Esophagus muscularis mucosa (tissue), 4 donors: ENCODE measurements around the gene TIMM23. TPM values are rescaled to one million over a fixed set of nuclear protein-coding genes. Genes with fewer than 3 reads are reported as not detected.

ENCODE experiments used
- DNase-seq: peaks from one replicate; pipeline ENCODE4 v3.0.0-alpha.2; 2017; ENCODE audit errors: extremely low spot score
- H3K27ac ChIP-seq, 4 donors: fragments of 200-600 bp; sonication (generic); replicated peaks in 1 of 4; 1 replicate in 3 of 4; 2 replicates in 1 of 4; pipeline ENCODE4 v1.5.1; 2016 to 2019; ENCODE audit warnings: mild to moderate bottlenecking in 1 of 4
- H3K27me3 ChIP-seq, 4 donors: fragments of 200-600 bp; sonication (generic); one replicate each; pipeline versions ENCODE4 v1.5.1 to v1.6.0; 2016 to 2019
- H3K36me3 ChIP-seq, 4 donors: fragments of 200-600 bp; sonication (generic); one replicate each; pipeline ENCODE4 v1.5.1; 2016 to 2019
- H3K4me1 ChIP-seq, 4 donors: fragments of 200-600 bp; sonication (generic); one replicate each; pipeline ENCODE4 v1.5.1; 2016 to 2019
- H3K4me3 ChIP-seq, 4 donors: fragments of 200-600 bp; sonication (generic); 1 replicate in 2 of 4; 2 replicates in 2 of 4; pipeline ENCODE4 v1.5.1; 2016 to 2019; ENCODE audit warnings: mild to moderate bottlenecking in 4 of 4, moderate library complexity in 1 of 4
- H3K9me3 ChIP-seq, 4 donors: fragments of 200-600 bp; sonication (generic); 1 replicate in 3 of 4; 2 replicates in 1 of 4; pipeline ENCODE4 v1.5.1; 2016 to 2019
- EP300 ChIP-seq: sonication (generic); formaldehyde crosslinking; IDR thresholded peaks from one replicate; pipeline ENCODE4 v1.6.1; 2017; ENCODE audit warnings: antibody characterized with exemption
- POLR2A ChIP-seq: fragments of 450-650 bp; IDR thresholded peaks from one replicate; pipeline ENCODE4 v1.6.1; 2017; ENCODE audit warnings: antibody characterized with exemption, moderate library complexity, mild to moderate bottlenecking, low read depth
- POLR2AphosphoS5 ChIP-seq, 2 donors: sonication (generic); formaldehyde crosslinking; IDR thresholded peaks; one replicate each; pipeline ENCODE4 v1.6.1; 2017; ENCODE audit warnings: antibody characterized with exemption in 2 of 2
- WGBS: methylation state at CpG from one replicate; pipeline ENCODE4 v1.1.5; 2018; 5-methylcytosine and 5-hydroxymethylcytosine counted together
- intact Hi-C: fragments of 100-400 bp; cut with DNase I; formaldehyde crosslinking; loops from one replicate; pipeline ENCODE4 v1.15.1; 2023
- total RNA-seq, 4 donors: library from RNA; depleted of rRNA; stranded (reverse); fragments of >200 nt; gene quantifications; one replicate each; pipeline versions ENCODE4 v1.1.0 to v1.2.1, GENCODE V29; 2016
- TF ChIP-seq, protein P1 (sequence below), 3 experiments: fragments of 200-600 bp in 2 of 3; fragments of 450-650 bp in 1 of 3; sonication (generic) in 2 of 3; IDR thresholded peaks; one replicate each; pipeline ENCODE4 v1.5.1; 2017 to 2019; ENCODE audit warnings: antibody characterized with exemption in 3 of 3, mild to moderate bottlenecking in 2 of 3, moderate library complexity in 1 of 3

The TIMM23 gene
- total RNA-seq, 4 donors from 2014 or later = 52.9 to 66.9 (median 57.7) TPM

DNA sequence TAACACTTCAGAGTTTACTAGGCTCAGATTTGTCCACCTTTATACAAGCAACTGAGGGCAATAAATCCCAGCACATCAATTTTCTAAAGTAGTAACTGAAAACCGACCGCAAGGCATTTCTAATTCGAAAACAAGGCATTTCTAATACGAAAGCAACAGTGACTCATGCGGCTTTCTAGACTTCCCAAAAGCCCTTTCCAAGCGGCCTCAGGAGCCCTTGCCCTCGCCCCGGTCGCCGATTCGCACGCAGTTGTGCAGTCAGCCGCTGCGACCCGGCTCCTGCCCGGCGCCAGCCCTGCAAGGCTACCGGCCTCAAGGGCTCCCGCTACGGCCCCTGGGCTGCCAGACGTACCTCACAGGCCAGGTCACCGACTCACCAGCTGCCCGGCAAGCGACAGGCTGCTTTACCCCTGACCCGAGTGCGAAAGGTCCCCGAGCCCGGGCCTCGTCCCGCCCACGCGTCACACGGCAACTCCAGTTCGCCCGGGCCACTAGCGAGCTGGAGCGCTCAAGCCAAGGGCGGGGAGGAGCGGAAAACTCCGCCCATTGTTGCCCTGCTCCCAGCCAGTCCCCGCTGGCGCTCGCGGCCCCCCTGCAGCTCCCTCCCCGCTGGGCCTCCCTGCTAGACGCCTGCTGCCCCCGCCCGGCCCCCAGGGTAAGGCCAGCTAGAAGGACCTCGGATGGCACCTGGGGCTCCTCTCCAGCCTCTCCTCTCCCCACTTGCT lies 50.9 kb downstream of the TIMM23 start:
- H3K4me3 ChIP-seq = peak overlapping the region; percentile 56 to 70 (median 64)
- H3K4me1 ChIP-seq = peaks cover 79 to 100% (median 96%) of the 10 kb centered on the region in 4 donors
- no peaks in the 10 kb centered on the region for H3K27me3 ChIP-seq
- DNase-seq = peak; percentile 97
- intact Hi-C loops = no loop called here
- peak; percentile 52 to 81 for TF ChIP-seq POLR2AphosphoS5 (IDR thresholded peaks at IDR 0.05)
- TF ChIP-seq EP300 = no peak
- TF ChIP-seq, protein P1, sequence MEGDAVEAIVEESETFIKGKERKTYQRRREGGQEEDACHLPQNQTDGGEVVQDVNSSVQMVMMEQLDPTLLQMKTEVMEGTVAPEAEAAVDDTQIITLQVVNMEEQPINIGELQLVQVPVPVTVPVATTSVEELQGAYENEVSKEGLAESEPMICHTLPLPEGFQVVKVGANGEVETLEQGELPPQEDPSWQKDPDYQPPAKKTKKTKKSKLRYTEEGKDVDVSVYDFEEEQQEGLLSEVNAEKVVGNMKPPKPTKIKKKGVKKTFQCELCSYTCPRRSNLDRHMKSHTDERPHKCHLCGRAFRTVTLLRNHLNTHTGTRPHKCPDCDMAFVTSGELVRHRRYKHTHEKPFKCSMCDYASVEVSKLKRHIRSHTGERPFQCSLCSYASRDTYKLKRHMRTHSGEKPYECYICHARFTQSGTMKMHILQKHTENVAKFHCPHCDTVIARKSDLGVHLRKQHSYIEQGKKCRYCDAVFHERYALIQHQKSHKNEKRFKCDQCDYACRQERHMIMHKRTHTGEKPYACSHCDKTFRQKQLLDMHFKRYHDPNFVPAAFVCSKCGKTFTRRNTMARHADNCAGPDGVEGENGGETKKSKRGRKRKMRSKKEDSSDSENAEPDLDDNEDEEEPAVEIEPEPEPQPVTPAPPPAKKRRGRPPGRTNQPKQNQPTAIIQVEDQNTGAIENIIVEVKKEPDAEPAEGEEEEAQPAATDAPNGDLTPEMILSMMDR (IDR thresholded peaks at IDR 0.05) = peak in 2 of 3 experiments; percentile 29 to 35
- no peak for TF ChIP-seq POLR2A
- no peaks in the 10 kb centered on the region for H3K36me3 ChIP-seq
- WGBS = 0% methylated on average over 16 of the region's 49 CpGs
- H3K9me3 ChIP-seq = no peaks in the 10 kb centered on the region
- H3K27ac ChIP-seq = peak overlapping the region; percentile 65 to 82 (median 80)

DNA sequence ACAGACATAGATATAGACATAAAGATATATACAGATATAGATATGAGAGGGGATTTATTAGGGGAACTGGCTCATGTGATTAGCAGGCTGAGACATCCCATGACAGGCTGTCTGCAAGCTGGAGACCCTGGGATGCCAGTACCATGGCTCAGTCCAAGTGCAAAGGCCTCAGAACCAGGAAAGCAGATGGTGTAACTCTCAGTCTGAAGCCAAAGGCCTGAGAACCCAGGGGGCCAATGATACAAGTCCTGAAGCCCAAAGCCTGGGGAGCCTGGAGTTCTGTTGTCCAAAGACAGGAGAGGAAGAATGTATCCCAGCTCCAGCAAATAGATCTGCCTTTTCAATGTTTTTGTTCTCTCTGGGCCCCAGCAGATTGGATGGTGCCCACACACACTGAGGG lies 52.7 kb downstream of the TIMM23 start:
- intact Hi-C loops = no loop called here
- DNase-seq = no peak
- H3K9me3 ChIP-seq = no peaks in the 10 kb centered on the region
- no peak overlapping the region for H3K4me3 ChIP-seq
- no peaks in the 10 kb centered on the region for H3K36me3 ChIP-seq
- H3K27ac ChIP-seq = peak overlapping the region in 2 of 4 donors; percentile 5 to 23
- TF ChIP-seq POLR2AphosphoS5 (IDR thresholded peaks at IDR 0.05) (no peak), POLR2A (no peak), EP300 (no peak)
- TF ChIP-seq, protein P1 (IDR thresholded peaks at IDR 0.05) = no peak
- no peaks in the 10 kb centered on the region for H3K27me3 ChIP-seq
- H3K4me1 ChIP-seq = peaks cover 76 to 100% (median 94%) of the 10 kb centered on the region in 4 donors

DNA sequence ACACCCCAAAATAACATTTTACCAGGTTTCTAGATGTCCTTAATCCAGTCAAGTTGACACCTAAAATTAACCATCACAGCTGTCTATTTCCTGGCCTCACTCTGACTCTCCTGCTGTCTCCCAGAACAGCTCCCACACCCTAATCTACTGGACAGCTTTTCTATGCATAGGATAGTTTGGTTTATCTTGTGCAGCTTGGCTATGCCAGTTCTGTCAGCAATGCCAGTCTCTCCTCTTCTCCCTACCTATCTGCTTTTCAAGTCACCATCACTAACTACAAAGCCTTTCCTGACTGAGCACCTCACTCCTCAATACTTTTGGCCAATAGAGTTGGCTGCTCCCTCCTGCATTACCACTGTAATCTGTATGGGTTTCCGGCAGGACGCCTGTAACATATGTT lies 53.1 kb downstream of the TIMM23 start:
- no peaks in the 10 kb centered on the region for H3K9me3 ChIP-seq
- peak overlapping the region in 2 of 4 donors; percentile 5 to 23 for H3K27ac ChIP-seq
- H3K36me3 ChIP-seq = no peaks in the 10 kb centered on the region
- no peak for DNase-seq
- no peak overlapping the region for H3K4me3 ChIP-seq
- 74% methylated on average over 2 of the region's 2 CpGs for WGBS
- H3K4me1 ChIP-seq = peaks cover 72 to 95% (median 90%) of the 10 kb centered on the region in 4 donors
- H3K27me3 ChIP-seq = no peaks in the 10 kb centered on the region
- TF ChIP-seq, protein P1 (IDR thresholded peaks at IDR 0.05) = no peak
- TF ChIP-seq EP300 (no peak), POLR2AphosphoS5 (IDR thresholded peaks at IDR 0.05) (no peak), POLR2A (no peak)
- intact Hi-C loops = no loop called here

DNA sequence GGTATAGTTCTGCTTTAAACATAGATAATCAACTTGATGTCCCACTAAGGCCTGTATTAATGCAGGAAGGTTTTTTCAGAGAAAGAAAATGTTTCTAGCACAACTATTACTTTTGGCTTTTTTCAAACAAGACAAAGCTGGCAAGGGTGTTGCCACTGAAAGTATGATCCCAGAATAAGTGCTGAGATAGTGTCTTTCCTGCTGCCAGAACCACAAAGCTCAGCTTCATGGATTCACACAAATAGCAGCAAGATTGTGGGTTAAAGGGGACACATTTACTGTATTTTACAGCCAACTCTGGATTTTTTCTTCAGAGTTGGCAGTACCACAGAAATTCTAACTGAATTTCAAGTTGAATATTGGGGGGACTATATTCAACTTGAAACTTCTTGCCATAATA lies 53.8 kb downstream of the TIMM23 start:
- no peak overlapping the region for H3K27ac ChIP-seq
- intact Hi-C loops = no loop called here
- TF ChIP-seq POLR2AphosphoS5 (IDR thresholded peaks at IDR 0.05) = no peak
- TF ChIP-seq, protein P1 (IDR thresholded peaks at IDR 0.05) = no peak
- TF ChIP-seq POLR2A = no peak
- no peak for TF ChIP-seq EP300
- peaks cover 71 to 93% (median 88%) of the 10 kb centered on the region in 4 donors for H3K4me1 ChIP-seq
- no peaks in the 10 kb centered on the region for H3K9me3 ChIP-seq
- no peaks in the 10 kb centered on the region for H3K36me3 ChIP-seq
- H3K4me3 ChIP-seq = no peak overlapping the region
- H3K27me3 ChIP-seq = no peaks in the 10 kb centered on the region
- DNase-seq = no peak
